ENCODE results near the gene CMTM8. TPM values are rescaled to one million over a fixed set of nuclear protein-coding genes. Genes with fewer than 3 reads are reported as not detected.

Gene CMTM8
- total and polyA plus RNA-seq, 2 of the 8 experiments (the other 6 are each of a cell fraction or from before 2014, with no cell fraction given) = 10.5 to 22.4 TPM

DNA sequence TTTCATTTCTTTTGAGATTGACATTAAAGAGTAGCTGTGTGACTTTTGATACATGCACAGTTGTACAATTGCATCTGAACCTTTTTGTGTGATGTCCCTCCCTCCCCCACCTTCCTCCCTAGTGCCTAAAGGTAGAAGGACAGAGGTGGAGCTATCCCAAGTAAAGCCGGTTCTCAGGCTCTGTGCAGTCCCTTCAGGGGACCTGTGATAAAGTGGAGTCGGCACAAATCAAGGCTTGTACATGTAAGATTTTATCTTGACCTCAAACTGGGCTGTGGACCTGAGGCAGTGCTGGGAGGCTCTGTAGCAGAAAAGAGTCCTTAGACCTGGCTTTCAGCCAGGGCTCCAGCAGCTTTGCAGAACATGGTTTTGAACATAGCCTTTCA lies 97.6 kb downstream of the CMTM8 start (continued):
- no peak for TF ChIP-seq SP1 (IDR thresholded peaks at IDR 0.05; ENCODE audit: low read depth, low read length)
- TF ChIP-seq KDM4A (IDR thresholded peaks at IDR 0.05; ENCODE audit: low read depth, low read length, severe bottlenecking) = no peak
